ENCODE data around the gene TMEM141.
"Not testable (repeated sequence)": the region's sequence is repeated elsewhere in the genome, so short reads cannot be mapped to it uniquely, and the experiment has no call there.

Gene TMEM141

GRCh38 chr9:136842380-136842948 is 51.3 kb downstream of the TMEM141 start, which contains the start of gene AJM1:
AJM1 (plus strand) TSS chr9:136842478; CDS start chr9:136844415, 1,937 bp downstream.
- in situ Hi-C loops (cut with HindIII; ENCODE audit: low sequenced_read_pairs), result not testable (repeated sequence)

Data from DLD1 (cell line).